ENCODE data around the gene TCERG1L. TPM values are rescaled to one million over a fixed set of nuclear protein-coding genes. Genes with fewer than 3 reads are reported as not detected.

Gene TCERG1L
- total RNA-seq, 1 donor from 2014 or later: 3.5 TPM

DNA sequence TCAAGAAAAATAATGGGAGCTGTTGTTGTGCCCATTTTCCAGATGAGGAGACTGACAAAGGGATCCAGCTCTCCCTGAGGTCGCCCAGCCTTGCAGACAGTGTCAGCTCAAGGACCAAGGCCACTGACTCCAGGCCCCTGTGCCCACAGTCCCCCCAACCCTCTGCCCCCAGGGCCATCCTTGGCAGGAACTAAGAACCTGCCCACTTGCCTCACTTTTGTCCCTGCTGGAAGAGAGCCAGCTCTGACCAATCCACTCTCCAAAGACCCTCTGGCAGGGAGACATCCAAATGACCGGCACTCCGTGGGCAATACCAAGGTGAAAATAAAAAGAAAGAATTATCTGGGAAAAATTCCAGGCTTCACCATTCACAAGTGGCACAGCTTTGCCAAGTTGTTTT is 101.3 kb downstream of the TCERG1L start:
- H3K4me1 Mint-ChIP-seq (ENCODE audit: low read depth, unreplicated experiment): no peaks in the 10 kb centered on the region
- TF ChIP-seq, protein P1, sequence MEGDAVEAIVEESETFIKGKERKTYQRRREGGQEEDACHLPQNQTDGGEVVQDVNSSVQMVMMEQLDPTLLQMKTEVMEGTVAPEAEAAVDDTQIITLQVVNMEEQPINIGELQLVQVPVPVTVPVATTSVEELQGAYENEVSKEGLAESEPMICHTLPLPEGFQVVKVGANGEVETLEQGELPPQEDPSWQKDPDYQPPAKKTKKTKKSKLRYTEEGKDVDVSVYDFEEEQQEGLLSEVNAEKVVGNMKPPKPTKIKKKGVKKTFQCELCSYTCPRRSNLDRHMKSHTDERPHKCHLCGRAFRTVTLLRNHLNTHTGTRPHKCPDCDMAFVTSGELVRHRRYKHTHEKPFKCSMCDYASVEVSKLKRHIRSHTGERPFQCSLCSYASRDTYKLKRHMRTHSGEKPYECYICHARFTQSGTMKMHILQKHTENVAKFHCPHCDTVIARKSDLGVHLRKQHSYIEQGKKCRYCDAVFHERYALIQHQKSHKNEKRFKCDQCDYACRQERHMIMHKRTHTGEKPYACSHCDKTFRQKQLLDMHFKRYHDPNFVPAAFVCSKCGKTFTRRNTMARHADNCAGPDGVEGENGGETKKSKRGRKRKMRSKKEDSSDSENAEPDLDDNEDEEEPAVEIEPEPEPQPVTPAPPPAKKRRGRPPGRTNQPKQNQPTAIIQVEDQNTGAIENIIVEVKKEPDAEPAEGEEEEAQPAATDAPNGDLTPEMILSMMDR (IDR thresholded peaks at IDR 0.05; ENCODE audit: insufficient read depth, low read depth, low read length): no peak
- TF ChIP-seq EZH2 (IDR thresholded peaks at IDR 0.05; ENCODE audit: insufficient read depth, low read length): no peak
- Histone ChIP-seq H3K4me1 (ENCODE audit: insufficient read depth, low read length) (no peaks in the 10 kb centered on the region), H3K27ac (ENCODE audit: low read depth, low read length) (no peak overlapping the region), H3K4me3 (ENCODE audit: insufficient read depth, low read depth, low read length) (no peak overlapping the region), H3K9ac (ENCODE audit: low read length) (no peak overlapping the region), H3K27me3 (ENCODE audit: insufficient read depth, low read length) (no peaks in the 10 kb centered on the region), H3K79me2 (ENCODE audit: insufficient read depth, low read length) (no peaks in the 10 kb centered on the region), H2AFZ (ENCODE audit: low read depth, low read length) (no peak overlapping the region), H3K4me2 (ENCODE audit: low read length) (no peak overlapping the region), H4K20me1 (ENCODE audit: insufficient read depth, low read length) (no peaks in the 10 kb centered on the region), H3K36me3 (ENCODE audit: insufficient read depth, low read length) (no peaks in the 10 kb centered on the region), H3K9me3 (ENCODE audit: insufficient read depth, low read depth, low read length) (no peaks in the 10 kb centered on the region)
- no peak overlapping the region for H3K4me3 Mint-ChIP-seq (ENCODE audit: unreplicated experiment)
- no peaks in the 10 kb centered on the region for H3K27me3 Mint-ChIP-seq (ENCODE audit: low read depth, unreplicated experiment)
- no peak for DNase-seq (ENCODE audit: low read depth)
- H3K9me3 Mint-ChIP-seq (ENCODE audit: unreplicated experiment): peaks cover 2% of the 10 kb centered on the region
- no peak for FAIRE-seq
- H3K27ac Mint-ChIP-seq (ENCODE audit: unreplicated experiment): no peak overlapping the region
- H3K36me3 Mint-ChIP-seq (ENCODE audit: low read depth, unreplicated experiment): peaks cover 1% of the 10 kb centered on the region

DNA sequence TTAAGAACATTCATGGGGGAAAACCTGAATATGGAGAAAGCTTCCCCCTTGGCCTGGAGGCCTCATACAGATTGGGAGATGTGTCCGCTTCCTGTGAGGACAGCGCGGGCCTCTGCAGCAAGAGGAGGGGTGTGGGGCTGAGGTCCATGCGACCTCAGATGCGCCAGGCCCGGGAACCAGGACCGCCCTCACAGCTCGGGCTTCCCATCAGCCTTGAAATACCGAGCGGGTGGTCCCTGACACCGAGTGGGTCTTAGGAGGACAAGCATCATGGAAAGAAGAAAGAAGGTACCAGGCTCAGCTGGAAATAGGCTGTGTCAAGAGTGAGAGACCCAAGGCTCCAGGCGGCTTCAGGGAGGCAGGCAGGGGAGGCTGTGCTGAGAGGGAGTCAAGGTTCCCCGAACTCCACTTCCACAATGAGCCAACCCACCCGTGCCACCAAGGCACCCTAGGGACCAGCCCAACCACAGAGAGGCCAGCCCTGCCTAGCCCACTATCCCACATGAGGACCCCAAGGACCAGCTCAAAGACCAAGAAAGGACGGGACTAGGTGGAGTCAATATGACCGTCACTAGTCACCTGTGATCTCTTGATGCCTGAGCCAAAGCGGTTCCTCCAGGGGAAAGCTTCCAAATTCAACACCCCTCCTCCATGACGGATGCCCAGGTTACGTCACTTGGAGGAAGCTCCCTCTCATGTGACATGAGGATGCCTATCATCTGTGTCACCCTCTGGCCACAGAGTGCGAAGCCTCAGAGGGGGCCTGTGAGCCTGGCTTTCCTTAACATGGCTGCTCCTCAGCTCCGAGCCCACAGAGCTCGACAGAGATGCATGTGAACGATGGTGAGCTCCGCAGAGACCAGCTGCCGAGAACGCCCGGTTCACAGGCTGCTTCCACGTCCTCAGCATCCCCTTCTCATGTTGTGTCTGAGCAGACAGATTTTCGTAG is 103.7 kb downstream of the TCERG1L start:
- Mint-ChIP-seq H3K27me3 (ENCODE audit: low read depth, unreplicated experiment) (no peaks in the 10 kb centered on the region), H3K27ac (ENCODE audit: unreplicated experiment) (no peak overlapping the region), H3K4me3 (ENCODE audit: unreplicated experiment) (no peak overlapping the region), H3K4me1 (ENCODE audit: low read depth, unreplicated experiment) (no peaks in the 10 kb centered on the region), H3K9me3 (ENCODE audit: unreplicated experiment) (peaks cover 2% of the 10 kb centered on the region), H3K36me3 (ENCODE audit: low read depth, unreplicated experiment) (peaks cover 1% of the 10 kb centered on the region)
- no peak overlapping the region for H3K27ac ChIP-seq (ENCODE audit: low read depth, low read length)
- no peak overlapping the region for H3K9ac ChIP-seq (ENCODE audit: low read length)
- TF ChIP-seq EZH2 (IDR thresholded peaks at IDR 0.05; ENCODE audit: insufficient read depth, low read length): no peak
- H4K20me1 ChIP-seq (ENCODE audit: insufficient read depth, low read length): no peaks in the 10 kb centered on the region
- no peaks in the 10 kb centered on the region for H3K79me2 ChIP-seq (ENCODE audit: insufficient read depth, low read length)
- FAIRE-seq (no peak), DNase-seq (ENCODE audit: low read depth) (no peak)
- H3K27me3 ChIP-seq (ENCODE audit: insufficient read depth, low read length): no peaks in the 10 kb centered on the region
- no peak overlapping the region for H3K4me3 ChIP-seq (ENCODE audit: insufficient read depth, low read depth, low read length)
- H3K4me2 ChIP-seq (ENCODE audit: low read length): no peak overlapping the region
- no peaks in the 10 kb centered on the region for H3K9me3 ChIP-seq (ENCODE audit: insufficient read depth, low read depth, low read length)
- no peaks in the 10 kb centered on the region for H3K4me1 ChIP-seq (ENCODE audit: insufficient read depth, low read length)
- no peak overlapping the region for H2AFZ ChIP-seq (ENCODE audit: low read depth, low read length)
- H3K36me3 ChIP-seq (ENCODE audit: insufficient read depth, low read length): no peaks in the 10 kb centered on the region

DNA sequence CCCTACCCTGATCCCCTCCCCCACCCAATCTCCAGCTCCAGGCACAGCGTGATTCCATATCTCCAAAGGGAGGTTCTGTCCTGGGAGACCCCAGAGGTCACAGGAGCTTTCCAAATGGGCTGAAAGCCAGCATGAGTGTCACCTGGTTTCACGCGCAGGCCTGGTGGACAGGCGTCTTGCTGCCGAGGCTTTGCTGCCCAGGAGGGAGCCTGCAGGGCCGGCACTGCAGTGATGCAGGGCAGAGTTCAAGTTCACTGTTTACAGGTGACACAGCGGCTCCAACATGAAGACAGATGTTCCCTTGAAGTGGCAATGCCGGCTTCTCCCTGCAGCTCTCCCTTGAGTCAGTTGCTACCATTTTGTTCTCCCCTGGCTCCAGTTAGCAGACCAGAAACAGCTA is 104.3 kb downstream of the TCERG1L start:
- TF ChIP-seq, protein P1 (IDR thresholded peaks at IDR 0.05; ENCODE audit: insufficient read depth, low read depth, low read length): no peak
- no peak for TF ChIP-seq EZH2 (IDR thresholded peaks at IDR 0.05; ENCODE audit: insufficient read depth, low read length)
- H3K79me2 ChIP-seq (ENCODE audit: insufficient read depth, low read length): no peaks in the 10 kb centered on the region
- no peak overlapping the region for H3K4me2 ChIP-seq (ENCODE audit: low read length)
- no peak for FAIRE-seq
- no peaks in the 10 kb centered on the region for H3K9me3 ChIP-seq (ENCODE audit: insufficient read depth, low read depth, low read length)
- Mint-ChIP-seq H3K36me3 (ENCODE audit: low read depth, unreplicated experiment) (peaks cover 1% of the 10 kb centered on the region), H3K4me1 (ENCODE audit: low read depth, unreplicated experiment) (no peaks in the 10 kb centered on the region), H3K9me3 (ENCODE audit: unreplicated experiment) (peaks cover 2% of the 10 kb centered on the region), H3K27me3 (ENCODE audit: low read depth, unreplicated experiment) (no peaks in the 10 kb centered on the region), H3K4me3 (ENCODE audit: unreplicated experiment) (no peak overlapping the region), H3K27ac (ENCODE audit: unreplicated experiment) (no peak overlapping the region)
- H3K27ac ChIP-seq (ENCODE audit: low read depth, low read length): no peak overlapping the region
- no peak overlapping the region for H2AFZ ChIP-seq (ENCODE audit: low read depth, low read length)
- H3K27me3 ChIP-seq (ENCODE audit: insufficient read depth, low read length): no peaks in the 10 kb centered on the region
- H3K4me1 ChIP-seq (ENCODE audit: insufficient read depth, low read length): no peaks in the 10 kb centered on the region
- no peak for DNase-seq (ENCODE audit: low read depth)
- no peaks in the 10 kb centered on the region for H4K20me1 ChIP-seq (ENCODE audit: insufficient read depth, low read length)
- H3K9ac ChIP-seq (ENCODE audit: low read length): no peak overlapping the region
- no peaks in the 10 kb centered on the region for H3K36me3 ChIP-seq (ENCODE audit: insufficient read depth, low read length)
- no peak overlapping the region for H3K4me3 ChIP-seq (ENCODE audit: insufficient read depth, low read depth, low read length)
